SK-N-SH (cell line): ENCODE data around the gene ATP13A4. TPM values are rescaled to one million over a fixed set of nuclear protein-coding genes. Genes with fewer than 3 reads are reported as not detected.

Experiments used
- CTCF ChIA-PET: fragments of 300-600, 350-600 bp; formaldehyde crosslinking; extraction: SDS; loops from one replicate; lab custom pipeline; 2021; lab: Yijun Ruan, JAX
- POLR2A ChIA-PET: fragments of 350-600 bp; sonication (Branson Sonifier 250); formaldehyde crosslinking; extraction: SDS; loops from one replicate; lab custom pipeline; 2020; ENCODE audit warnings: antibody characterized with exemption, inconsistent platforms; lab: Yijun Ruan, JAX
- DNase-seq: peaks from one replicate; pipeline ENCODE4 v3.0.0; 2012
- H2AFZ ChIP-seq: fragments of 200-600 bp; sonication (generic); 2 replicates; pipeline ENCODE4 v1.8.1; 2016; ENCODE audit warnings: antibody characterized with exemption, mild to moderate bottlenecking, low read depth
- H3F3A ChIP-seq: fragments of 200-600 bp; sonication (generic); replicated peaks from 2 replicates; pipeline ENCODE3; 2016; ENCODE audit warnings: antibody characterized with exemption, mild to moderate bottlenecking; ENCODE audit not compliant: insufficient read depth
- H3K27ac ChIP-seq, 2 experiments: fragments of 200-500 bp in 1 of 2; fragments of 200-600 bp in 1 of 2; sonication (Bioruptor generic) in 1 of 2; sonication (generic), shearing (Covaris generic) in 1 of 2; 2 replicates each; pipeline versions ENCODE4 v1.5.1 to v1.6.1; 2014 to 2016; ENCODE audit warnings: low read depth in 2 of 2, inconsistent platforms in 1 of 2, low read length in 1 of 2, mild to moderate bottlenecking in 1 of 2, mixed read lengths in 1 of 2
- H3K27me3 ChIP-seq: fragments of 200-600 bp; sonication (generic), shearing (Covaris generic); 2 replicates; pipeline ENCODE4 v1.6.1; 2016; ENCODE audit warnings: mixed run types; ENCODE audit not compliant: insufficient read depth
- H3K36me3 ChIP-seq, 2 experiments: fragments of 200-500 bp in 1 of 2; fragments of 200-600 bp in 1 of 2; sonication (Bioruptor generic) in 1 of 2; sonication (generic) in 1 of 2; replicated peaks in 1 of 2; 2 replicates each; pipeline versions ENCODE3 to v1.5.1; 2014 to 2016; ENCODE audit warnings: low read length in 1 of 2, mild to moderate bottlenecking in 1 of 2; ENCODE audit not compliant: insufficient read depth in 2 of 2, control insufficient read depth in 1 of 2
- H3K4me1 ChIP-seq, 2 experiments: fragments of 200-500 bp in 1 of 2; fragments of 200-600 bp in 1 of 2; sonication (Bioruptor generic) in 1 of 2; sonication (generic), shearing (Covaris generic) in 1 of 2; 2 replicates each; pipeline versions ENCODE4 v1.5.1 to v1.6.1; 2014 to 2016; ENCODE audit warnings: low read depth in 1 of 2, low read length in 1 of 2, mixed run types in 1 of 2; ENCODE audit not compliant: insufficient read depth in 2 of 2, control insufficient read depth in 1 of 2
- H3K4me2 ChIP-seq: fragments of 200-600 bp; sonication (generic), shearing (Covaris generic); 2 replicates; pipeline ENCODE4 v1.6.1; 2017; ENCODE audit warnings: mixed run types
- H3K4me3 ChIP-seq, 2 experiments: fragments of 200-500 bp in 1 of 2; fragments of 200-600 bp in 1 of 2; sonication (Bioruptor generic) in 1 of 2; sonication (generic), shearing (Covaris generic) in 1 of 2; 2 replicates each; pipeline versions ENCODE4 v1.5.1 to v1.8.1; 2014 to 2016; ENCODE audit warnings: low read depth in 2 of 2, inconsistent platforms in 1 of 2, low read length in 1 of 2, mild to moderate bottlenecking in 1 of 2, mixed read lengths in 1 of 2, moderate library complexity in 1 of 2
- H3K79me2 ChIP-seq: fragments of 200-600 bp; sonication (generic); 2 replicates; pipeline ENCODE4 v1.8.1; 2017; ENCODE audit warnings: mild to moderate bottlenecking; ENCODE audit not compliant: insufficient read depth
- H3K9ac ChIP-seq: fragments of 200-600 bp; sonication (generic); 2 replicates; pipeline ENCODE4 v1.6.1; 2017; ENCODE audit warnings: mixed run types
- H3K9me2 ChIP-seq: fragments of 200-600 bp; sonication (generic); 2 replicates; pipeline ENCODE4 v1.6.1; 2017; ENCODE audit warnings: mixed run types
- H3K9me3 ChIP-seq: fragments of 200-600 bp; sonication (generic); 2 replicates; pipeline ENCODE4 v1.6.1; 2017; ENCODE audit warnings: mixed run types, mild to moderate bottlenecking, moderate library complexity
- H4K20me1 ChIP-seq: fragments of 200-600 bp; sonication (generic); 2 replicates; pipeline ENCODE4 v1.6.1; 2017; ENCODE audit warnings: mild to moderate bottlenecking, mixed run types; ENCODE audit not compliant: insufficient read depth
- ELF1 ChIP-seq: IDR thresholded peaks from 2 replicates; pipeline ENCODE4 v1.4.0; 2012
- EZH2phosphoT487 ChIP-seq: fragments of 200-600 bp; sonication (generic); IDR thresholded peaks from 2 replicates; pipeline ENCODE4 v1.6.1; 2017; ENCODE audit warnings: low read depth, mixed run types, mild to moderate bottlenecking, antibody characterized with exemption, moderate library complexity, borderline replicate concordance
- FOXM1 ChIP-seq: IDR thresholded peaks from 2 replicates; pipeline ENCODE4 v1.4.0; 2012; ENCODE audit warnings: low read depth, mild to moderate bottlenecking
- JUND ChIP-seq: IDR thresholded peaks from 2 replicates; pipeline ENCODE4 v1.4.0; 2012
- NFIC ChIP-seq: IDR thresholded peaks from 2 replicates; pipeline ENCODE4 v1.4.0; 2012; ENCODE audit warnings: borderline replicate concordance
- RCOR1 ChIP-seq: fragments of 150-350 bp; IDR thresholded peaks from 2 replicates; pipeline ENCODE4 v1.6.1; 2017; ENCODE audit warnings: antibody characterized with exemption, low read length
- RXRA ChIP-seq: IDR thresholded peaks from 2 replicates; pipeline ENCODE4 v1.4.0; 2012; ENCODE audit warnings: low read depth, mild to moderate bottlenecking, borderline replicate concordance
- SIN3A ChIP-seq: IDR thresholded peaks from 2 replicates; pipeline ENCODE4 v1.6.1; 2012; ENCODE audit warnings: low read depth, mild to moderate bottlenecking, low read length, moderate library complexity, borderline replicate concordance
- SMC3 ChIP-seq: IDR thresholded peaks from 2 replicates; pipeline ENCODE4 v1.6.1; 2012; ENCODE audit warnings: low read depth, low read length, improper control_type of control experiment
- TAF1 ChIP-seq: IDR thresholded peaks from 2 replicates; pipeline ENCODE4 v1.6.1; 2012; ENCODE audit warnings: low read depth, mild to moderate bottlenecking, low read length, moderate library complexity, borderline replicate concordance
- TEAD4 ChIP-seq: IDR thresholded peaks from 2 replicates; pipeline ENCODE4 v1.4.0; 2012; ENCODE audit warnings: mild to moderate bottlenecking, borderline replicate concordance; ENCODE audit not compliant: insufficient read depth
- USF2 ChIP-seq: fragments of 150-350 bp; IDR thresholded peaks from 2 replicates; pipeline ENCODE4 v1.6.1; 2017; ENCODE audit warnings: antibody characterized with exemption, low read length, low read depth, borderline replicate concordance
- ZBTB33 ChIP-seq: IDR thresholded peaks from 2 replicates; pipeline ENCODE4 v1.4.0; 2012; ENCODE audit warnings: low read depth, borderline replicate concordance
- WGBS: methylation state at CpG from one replicate; pipeline ENCODE4 v1.1.6; 2017; ENCODE audit warnings: low lambda C conversion rate; 5-methylcytosine and 5-hydroxymethylcytosine counted together
- polyA plus RNA-seq, 3 experiments: library from polyadenylated mRNA; depleted of rRNA; stranded (reverse); fragments of >200 nt; gene quantifications; 2 replicates each; pipeline ENCODE4 v1.2.3, GENCODE V29; 2012
- TF ChIP-seq, protein P1 (sequence below): fragments of 200-600 bp; sonication (generic); IDR thresholded peaks from 2 replicates; pipeline ENCODE4 v1.6.1; 2017; ENCODE audit warnings: antibody characterized with exemption, mild to moderate bottlenecking, moderate library complexity
- TF ChIP-seq, protein P2 (sequence below): IDR thresholded peaks from 2 replicates; pipeline ENCODE4 v1.4.0; 2012; ENCODE audit warnings: low read depth, borderline replicate concordance

The ATP13A4 gene
- polyA plus RNA-seq, 1 of the 3 experiments (the other 2 are of a cell fraction), result 0.02 TPM

DNA sequence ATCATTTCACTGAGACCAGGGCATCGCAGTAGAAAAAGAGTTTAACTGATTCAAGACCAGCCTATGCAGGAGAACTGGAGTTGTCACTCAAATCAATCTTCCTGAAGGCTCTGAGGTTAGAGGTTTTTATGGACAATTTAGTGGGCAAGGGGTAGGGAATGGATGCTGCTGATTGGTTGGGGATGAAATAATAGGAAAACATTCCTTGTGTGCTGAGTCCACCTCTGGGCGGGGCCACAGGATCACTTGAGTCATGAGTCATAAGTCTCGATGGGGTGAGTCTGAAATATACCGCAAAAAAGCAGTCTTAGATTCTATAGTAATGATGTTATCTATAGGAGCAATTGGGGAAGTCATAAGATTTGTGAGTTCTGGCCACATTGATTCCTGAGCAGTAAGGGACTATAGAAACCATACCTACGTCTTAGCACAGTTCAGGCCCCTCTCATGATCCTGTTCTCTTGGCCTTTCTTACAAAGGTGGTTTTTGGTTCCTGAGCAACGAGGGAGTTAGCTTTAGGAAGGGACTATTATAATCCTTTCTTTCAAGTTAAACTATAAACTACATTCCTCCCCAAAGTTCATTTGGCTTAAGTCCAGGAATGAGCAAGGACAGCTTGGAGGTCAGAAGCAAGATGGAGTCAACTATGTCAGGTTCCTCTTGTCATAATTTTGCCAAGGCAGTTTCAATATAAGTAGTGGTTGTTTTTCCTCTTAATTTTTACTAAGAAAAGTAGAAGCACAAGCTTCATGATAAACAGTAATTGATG is 35.6 kb upstream of the ATP13A4 start:
- 71% methylated on average over 6 of the region's 6 CpGs for WGBS
- no peak for TF ChIP-seq ZBTB33
- no peak for TF ChIP-seq JUND
- TF ChIP-seq, all 33 proteins: peak for 0
- Histone ChIP-seq H3K9me3 (no peaks in the 10 kb centered on the region), H3K27ac (no peak overlapping the region), H4K20me1 (no peaks in the 10 kb centered on the region), H3K36me3 (no peaks in the 10 kb centered on the region), H3K9ac (no peak overlapping the region), H3K4me3 (no peak overlapping the region), H2AFZ (0 out of 2 replicates have a peak overlapping the region, but pooled peaks have one; percentile 72), H3K4me2 (no peak overlapping the region), H3K79me2 (peaks cover 22% of the 10 kb centered on the region), H3F3A (peaks cover 4% of the 10 kb centered on the region), H3K27me3 (no peaks in the 10 kb centered on the region), H3K9me2 (no peaks in the 10 kb centered on the region), H3K4me1 (peaks cover 10 to 11% of the 10 kb centered on the region in 2 experiments; a peak in 3 of 4 replicates)
- CTCF ChIA-PET, result interaction anchor here (1.2 kb wide), 1 partner anchor 17 kb away, joined by 3 read pairs; no protein-coding TSS in a partner anchor
- no peak for DNase-seq
- POLR2A ChIA-PET, result no interaction called here

DNA sequence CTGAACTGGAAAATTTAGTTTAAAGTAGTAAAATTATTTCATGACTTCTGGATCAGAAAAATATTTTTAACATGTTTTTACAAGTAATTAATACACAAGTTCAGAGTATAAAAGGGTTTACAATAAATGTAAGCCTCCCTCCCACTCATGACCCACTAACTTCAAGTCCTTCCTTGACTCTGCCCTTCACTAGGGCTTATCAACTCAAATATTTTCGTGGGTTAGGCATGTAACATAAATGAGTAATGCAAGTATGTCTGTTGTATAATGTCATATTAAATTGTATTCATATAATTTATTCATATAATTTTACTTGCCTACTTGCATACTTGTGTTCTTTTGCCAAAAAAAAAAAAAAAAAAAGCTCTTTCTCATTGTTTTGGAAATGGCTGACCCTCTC is 34.9 kb upstream of the ATP13A4 start:
- H3K9me3 ChIP-seq, result no peaks in the 10 kb centered on the region
- POLR2A ChIA-PET, result no interaction called here
- no peak overlapping the region for H3K9ac ChIP-seq
- H3K79me2 ChIP-seq, result peaks cover 15% of the 10 kb centered on the region
- H3K27me3 ChIP-seq, result no peaks in the 10 kb centered on the region
- 0 out of 2 replicates have a peak overlapping the region, but pooled peaks have one; percentile 72 for H2AFZ ChIP-seq
- CTCF ChIA-PET, result interaction anchor here (1.2 kb wide), 1 partner anchor 17 kb away, joined by 3 read pairs; no protein-coding TSS in a partner anchor
- WGBS, result 5% methylated on average over 1 of the region's 1 CpG
- H3K4me1 ChIP-seq, result peaks cover 4 to 10% of the 10 kb centered on the region in 2 experiments; a peak in 3 of 4 replicates
- no peak overlapping the region for H3K4me3 ChIP-seq
- H3K27ac ChIP-seq, result no peak overlapping the region
- H3K9me2 ChIP-seq, result no peaks in the 10 kb centered on the region
- no peak for DNase-seq
- H4K20me1 ChIP-seq, result no peaks in the 10 kb centered on the region
- no peak overlapping the region for H3K4me2 ChIP-seq
- H3K36me3 ChIP-seq, result no peaks in the 10 kb centered on the region
- TF ChIP-seq SIN3A (no peak), TAF1 (no peak)
- peaks cover 4% of the 10 kb centered on the region for H3F3A ChIP-seq

DNA sequence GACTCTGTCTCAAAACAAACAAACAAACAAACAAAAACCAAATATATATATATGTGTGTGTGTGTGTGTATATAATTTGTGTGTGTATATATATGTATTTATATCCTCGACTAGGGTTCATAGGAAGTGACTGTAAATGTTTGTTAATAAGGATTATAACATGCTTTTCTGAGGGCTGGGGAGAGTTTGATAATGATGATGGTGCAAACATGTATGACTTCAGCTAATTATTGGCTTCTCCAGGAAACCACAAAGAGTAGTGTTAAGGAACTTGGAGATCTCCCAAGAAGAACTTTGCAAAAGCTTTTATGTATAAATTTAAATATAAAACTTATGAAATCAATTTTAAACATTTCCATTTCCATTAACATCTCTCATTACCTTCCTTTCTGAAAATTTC is 34.4 kb upstream of the ATP13A4 start:
- Histone ChIP-seq H3K4me2 (no peak overlapping the region), H3K4me3 (no peak overlapping the region), H3K9me2 (no peaks in the 10 kb centered on the region), H3K9ac (no peak overlapping the region), H3K4me1 (peaks cover 0 to 6% of the 10 kb centered on the region in 2 experiments; a peak in 1 of 4 replicates), H3K36me3 (no peaks in the 10 kb centered on the region), H3K79me2 (peaks cover 10% of the 10 kb centered on the region), H3F3A (peaks cover 4% of the 10 kb centered on the region), H2AFZ (no peak overlapping the region), H3K27me3 (no peaks in the 10 kb centered on the region), H3K9me3 (no peaks in the 10 kb centered on the region), H4K20me1 (no peaks in the 10 kb centered on the region), H3K27ac (no peak overlapping the region)
- POLR2A ChIA-PET, result no interaction called here
- DNase-seq, result no peak
- CTCF ChIA-PET, result interaction anchor here (1.2 kb wide), 1 partner anchor 16 kb away, joined by 3 read pairs; no protein-coding TSS in a partner anchor
- WGBS, result 41% methylated on average over 1 of the region's 1 CpG
- TF ChIP-seq RXRA (no peak), SMC3 (no peak), EZH2phosphoT487 (no peak), TEAD4 (no peak), FOXM1 (no peak), NFIC (no peak), RCOR1 (no peak), JUND (no peak), USF2 (no peak), ELF1 (no peak)
- TF ChIP-seq, protein P1, sequence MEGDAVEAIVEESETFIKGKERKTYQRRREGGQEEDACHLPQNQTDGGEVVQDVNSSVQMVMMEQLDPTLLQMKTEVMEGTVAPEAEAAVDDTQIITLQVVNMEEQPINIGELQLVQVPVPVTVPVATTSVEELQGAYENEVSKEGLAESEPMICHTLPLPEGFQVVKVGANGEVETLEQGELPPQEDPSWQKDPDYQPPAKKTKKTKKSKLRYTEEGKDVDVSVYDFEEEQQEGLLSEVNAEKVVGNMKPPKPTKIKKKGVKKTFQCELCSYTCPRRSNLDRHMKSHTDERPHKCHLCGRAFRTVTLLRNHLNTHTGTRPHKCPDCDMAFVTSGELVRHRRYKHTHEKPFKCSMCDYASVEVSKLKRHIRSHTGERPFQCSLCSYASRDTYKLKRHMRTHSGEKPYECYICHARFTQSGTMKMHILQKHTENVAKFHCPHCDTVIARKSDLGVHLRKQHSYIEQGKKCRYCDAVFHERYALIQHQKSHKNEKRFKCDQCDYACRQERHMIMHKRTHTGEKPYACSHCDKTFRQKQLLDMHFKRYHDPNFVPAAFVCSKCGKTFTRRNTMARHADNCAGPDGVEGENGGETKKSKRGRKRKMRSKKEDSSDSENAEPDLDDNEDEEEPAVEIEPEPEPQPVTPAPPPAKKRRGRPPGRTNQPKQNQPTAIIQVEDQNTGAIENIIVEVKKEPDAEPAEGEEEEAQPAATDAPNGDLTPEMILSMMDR, result no peak
- TF ChIP-seq, protein P2, sequence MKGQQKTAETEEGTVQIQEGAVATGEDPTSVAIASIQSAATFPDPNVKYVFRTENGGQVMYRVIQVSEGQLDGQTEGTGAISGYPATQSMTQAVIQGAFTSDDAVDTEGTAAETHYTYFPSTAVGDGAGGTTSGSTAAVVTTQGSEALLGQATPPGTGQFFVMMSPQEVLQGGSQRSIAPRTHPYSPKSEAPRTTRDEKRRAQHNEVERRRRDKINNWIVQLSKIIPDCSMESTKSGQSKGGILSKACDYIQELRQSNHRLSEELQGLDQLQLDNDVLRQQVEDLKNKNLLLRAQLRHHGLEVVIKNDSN, result no peak
